ENCODE results near the gene DOC2B. TPM values are rescaled to one million over a fixed set of nuclear protein-coding genes. Genes with fewer than 3 reads are reported as not detected.
"Not testable (repeated sequence)": the region's sequence is repeated elsewhere in the genome, so short reads cannot be mapped to it uniquely, and the experiment has no call there.

Gene DOC2B
- total RNA-seq, 1 experiment from 2014 or later, result not detected

GRCh38 chr17:173166-173911 lies 8.1 kb downstream of the DOC2B start:
- no peak for DNase-seq (ENCODE audit: low spot score)
- in situ Hi-C loops (cut with HindIII; ENCODE audit: low sequenced_read_pairs), result no loop called here

- no peak for DNase-seq (ENCODE audit: low spot score)
- in situ Hi-C loops (cut with HindIII; ENCODE audit: low sequenced_read_pairs), result no loop called here
These were observed 9.0 kb downstream of the DOC2B start for GRCh38 chr17:172401-172800.

GRCh38 chr17:171871-172270 lies 9.6 kb downstream of the DOC2B start:
- DNase-seq (ENCODE audit: low spot score), result no peak
- in situ Hi-C loops (cut with HindIII; ENCODE audit: low sequenced_read_pairs), result no loop called here

GRCh38 chr17:170130-170670 lies 11.2 kb downstream of the DOC2B start:
- in situ Hi-C loops (cut with HindIII; ENCODE audit: low sequenced_read_pairs), result no loop called here
- no peak for DNase-seq (ENCODE audit: low spot score)

- DNase-seq (ENCODE audit: low spot score); in situ Hi-C loops (cut with HindIII; ENCODE audit: low sequenced_read_pairs): not testable (repeated sequence)
These were observed 12.8 kb downstream of the DOC2B start for GRCh38 chr17:168614-169013.

GRCh38 chr17:165939-166338 lies 15.5 kb downstream of the DOC2B start:
- in situ Hi-C loops (cut with HindIII; ENCODE audit: low sequenced_read_pairs), result no loop called here
- DNase-seq (ENCODE audit: low spot score), result no peak

- peak; percentile 85 for DNase-seq (ENCODE audit: low spot score)
These were observed 16.9 kb downstream of the DOC2B start for GRCh38 chr17:164303-165235.

GRCh38 chr17:163514-164098 lies 17.8 kb downstream of the DOC2B start:
- no peak for DNase-seq (ENCODE audit: low spot score)

More at GRCh38 chr17:164303-165235, 16.9 kb downstream of the DOC2B start:
- in situ Hi-C loops (cut with HindIII; ENCODE audit: low sequenced_read_pairs), result no loop called here

GRCh38 chr17:162689-163088 lies 18.8 kb downstream of the DOC2B start:
- in situ Hi-C loops (cut with HindIII; ENCODE audit: low sequenced_read_pairs), result no loop called here
- no peak for DNase-seq (ENCODE audit: low spot score)

More at GRCh38 chr17:163514-164098, 17.8 kb downstream of the DOC2B start:
- in situ Hi-C loops (cut with HindIII; ENCODE audit: low sequenced_read_pairs), result no loop called here

GRCh38 chr17:161481-161880 lies 20.0 kb downstream of the DOC2B start:
- in situ Hi-C loops (cut with HindIII; ENCODE audit: low sequenced_read_pairs), result no loop called here
- DNase-seq (ENCODE audit: low spot score), result no peak

- in situ Hi-C loops (cut with HindIII; ENCODE audit: low sequenced_read_pairs), result no loop called here
These were observed 21.1 kb downstream of the DOC2B start for GRCh38 chr17:160336-160735.

GRCh38 chr17:159609-160008 lies 21.8 kb downstream of the DOC2B start:
- in situ Hi-C loops (cut with HindIII; ENCODE audit: low sequenced_read_pairs), result no loop called here

More at GRCh38 chr17:160336-160735, 21.1 kb downstream of the DOC2B start:
- no peak for DNase-seq (ENCODE audit: low spot score)

GRCh38 chr17:158379-158778 lies 23.1 kb downstream of the DOC2B start:
- in situ Hi-C loops (cut with HindIII; ENCODE audit: low sequenced_read_pairs), result no loop called here
- no peak for DNase-seq (ENCODE audit: low spot score)

More at GRCh38 chr17:159609-160008, 21.8 kb downstream of the DOC2B start:
- DNase-seq (ENCODE audit: low spot score), result no peak

- in situ Hi-C loops (cut with HindIII; ENCODE audit: low sequenced_read_pairs), result no loop called here
These were observed 23.5 kb downstream of the DOC2B start for GRCh38 chr17:157901-158300.

GRCh38 chr17:156946-157345 lies 24.5 kb downstream of the DOC2B start:
- no peak for DNase-seq (ENCODE audit: low spot score)
- in situ Hi-C loops (cut with HindIII; ENCODE audit: low sequenced_read_pairs), result no loop called here

More at GRCh38 chr17:157901-158300, 23.5 kb downstream of the DOC2B start:
- no peak for DNase-seq (ENCODE audit: low spot score)

- no peak for DNase-seq (ENCODE audit: low spot score)
- in situ Hi-C loops (cut with HindIII; ENCODE audit: low sequenced_read_pairs), result no loop called here
These were observed 25.3 kb downstream of the DOC2B start for GRCh38 chr17:156094-156621.

GRCh38 chr17:155576-155975 lies 25.9 kb downstream of the DOC2B start:
- in situ Hi-C loops (cut with HindIII; ENCODE audit: low sequenced_read_pairs), result no loop called here
- DNase-seq (ENCODE audit: low spot score), result no peak

- in situ Hi-C loops (cut with HindIII; ENCODE audit: low sequenced_read_pairs), result no loop called here
- no peak for DNase-seq (ENCODE audit: low spot score)
These were observed 27.6 kb downstream of the DOC2B start for GRCh38 chr17:153851-154250.

- in situ Hi-C loops (cut with HindIII; ENCODE audit: low sequenced_read_pairs), result no loop called here
- DNase-seq (ENCODE audit: low spot score), result peak; percentile 39
These were observed 28.5 kb downstream of the DOC2B start for GRCh38 chr17:152860-153420.
